Measurements from ENCODE around the gene SENP1.
A peak's percentile ranks its signal among the peaks of the same experiment; 100 is the strongest.

SENP1 gene

DNA sequence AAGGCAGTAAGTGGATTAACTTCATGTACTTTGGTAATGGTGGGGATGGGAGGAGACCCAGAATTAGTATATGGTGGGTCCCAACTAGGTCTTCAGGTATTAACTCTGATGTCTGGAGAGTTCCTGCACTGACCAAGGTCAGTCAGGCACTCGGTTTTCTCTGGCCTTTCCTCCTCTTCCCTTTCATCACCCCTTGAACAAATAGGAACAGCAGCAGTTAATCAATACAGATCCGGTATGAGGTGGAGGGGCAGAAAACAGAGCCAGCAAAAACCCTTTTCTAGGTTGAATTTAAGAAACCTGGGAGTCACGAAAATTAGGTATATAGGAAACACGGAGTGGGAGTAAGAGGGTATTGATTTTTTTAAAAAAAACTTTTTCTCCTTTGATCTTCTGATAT, 17.3 kb upstream of the SENP1 start:
- H3K4me3 ChIP-seq (replicated peaks; ENCODE audit: low read depth, low read length): no peak overlapping the region
- DNase-seq (ENCODE audit: extremely low read depth, low read depth): no peak
- no peak for TF ChIP-seq CTCF (IDR thresholded peaks at IDR 0.05; ENCODE audit: low read depth, low read length, missing control alignments)

DNA sequence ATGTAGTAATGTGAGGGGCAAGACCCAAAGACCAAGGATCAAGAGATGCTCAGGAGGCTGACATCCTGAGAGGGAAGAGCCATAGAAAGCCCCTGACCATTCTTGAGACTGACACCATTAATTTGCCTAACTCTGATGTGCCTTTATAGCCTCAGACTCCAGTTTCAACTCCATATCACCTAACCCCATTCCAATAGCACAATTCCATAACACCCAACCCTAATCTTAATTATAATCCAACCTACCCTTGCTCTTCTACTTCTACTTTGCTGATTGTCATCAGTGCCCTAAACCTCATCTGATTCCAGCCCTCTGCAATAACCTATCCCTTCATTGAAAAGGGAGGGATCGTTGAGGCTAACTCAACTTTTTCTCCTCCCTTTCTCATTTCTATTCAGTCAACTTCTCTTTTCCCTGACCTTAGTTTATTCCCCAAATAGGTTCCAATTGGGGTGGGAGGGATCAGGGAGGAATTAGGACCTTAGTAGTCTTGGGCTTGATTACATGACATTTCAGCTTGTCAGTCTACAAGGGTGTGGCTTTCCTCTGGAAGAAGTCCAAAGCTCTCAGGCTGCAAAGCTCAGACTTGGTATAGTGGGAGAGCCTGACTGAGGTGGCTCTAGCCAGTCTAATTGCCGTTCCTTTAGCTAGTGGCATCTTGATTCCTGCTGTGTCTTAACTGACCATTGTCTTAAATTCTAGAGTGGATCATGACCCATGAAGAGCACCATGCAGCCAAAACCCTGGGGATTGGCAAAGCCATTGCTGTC, 16.4 kb upstream of the SENP1 start:
- TF ChIP-seq CTCF (IDR thresholded peaks at IDR 0.05; ENCODE audit: low read depth, low read length, missing control alignments): no peak
- no peak for DNase-seq (ENCODE audit: extremely low read depth, low read depth)
- H3K4me3 ChIP-seq (replicated peaks; ENCODE audit: low read depth, low read length): no peak overlapping the region

DNA sequence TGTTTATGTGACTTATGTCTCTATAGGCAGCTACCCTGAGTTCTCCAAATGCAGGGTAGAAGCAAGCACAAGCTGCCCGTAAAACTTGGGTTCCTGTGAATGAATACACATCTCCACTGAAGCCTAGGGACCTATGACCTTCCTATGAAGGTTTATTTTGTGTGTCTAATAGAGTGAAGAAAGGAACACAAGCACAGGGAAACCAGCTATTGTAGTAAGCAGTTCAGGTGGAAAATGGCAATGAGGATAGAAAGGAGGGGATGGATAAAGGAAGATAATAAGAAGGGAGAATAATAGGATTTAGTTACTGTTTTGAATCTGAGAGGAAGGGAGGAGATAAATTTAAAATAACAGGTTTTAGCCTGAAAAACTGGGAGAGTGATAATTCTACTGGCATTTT, 15.6 kb upstream of the SENP1 start:
- DNase-seq (ENCODE audit: extremely low read depth, low read depth): no peak
- H3K4me3 ChIP-seq (replicated peaks; ENCODE audit: low read depth, low read length): no peak overlapping the region; the same call in 1 of the 2 replicates
- no peak for TF ChIP-seq CTCF (IDR thresholded peaks at IDR 0.05; ENCODE audit: low read depth, low read length, missing control alignments)

- no peak for DNase-seq (ENCODE audit: extremely low read depth, low read depth)
- no peak for TF ChIP-seq CTCF (IDR thresholded peaks at IDR 0.05; ENCODE audit: low read depth, low read length, missing control alignments)
- peak overlapping the region; percentile 60 for H3K4me3 ChIP-seq (replicated peaks; ENCODE audit: low read depth, low read length)
These were observed 13.9 kb upstream of the SENP1 start for GRCh38 chr12:48119834-48120195.

- H3K4me3 ChIP-seq (replicated peaks; ENCODE audit: low read depth, low read length): peak within 1 kb of the TSS; percentile 60
These were observed 13.4 kb upstream of the SENP1 start, which contains the start of gene PFKM for GRCh38 chr12:48119078-48119833. Gene PFKM, plus strand, starts transcription at chr12:48119364. Its CDS starts 3,411 bp downstream, at chr12:48122775.

GRCh38 chr12:48118284-48118871, 12.5 kb upstream of the SENP1 start:
- H3K4me3 ChIP-seq (replicated peaks; ENCODE audit: low read depth, low read length): peak overlapping the region; percentile 60
- DNase-seq (ENCODE audit: extremely low read depth, low read depth): no peak
- TF ChIP-seq CTCF (IDR thresholded peaks at IDR 0.05; ENCODE audit: low read depth, low read length, missing control alignments): no peak

More at GRCh38 chr12:48119078-48119833, 13.4 kb upstream of the SENP1 start, which contains the start of gene PFKM:
- peak; percentile 92 for DNase-seq (ENCODE audit: extremely low read depth, low read depth)
- no peak for TF ChIP-seq CTCF (IDR thresholded peaks at IDR 0.05; ENCODE audit: low read depth, low read length, missing control alignments)

All from HFF-Myc (cell line).